Activated T-cell treated with anti-CD3 and anti-CD28 coated beads, Interleukin-2, amount 50 U/mL, for 72 hours (primary cell): ENCODE data around the gene INPP4A. TPM values are rescaled to one million over a fixed set of nuclear protein-coding genes. Genes with fewer than 3 reads are reported as not detected.

Experiments
- ATAC-seq, 2 donors: fragments of 150-1000 bp; cut with Tn5 transposase; replicated peaks in 1 of 2; 2 replicates each; pipeline ENCODE4 v1.10.0; 2021; ENCODE audit warnings: moderate library complexity in 2 of 2, mild to moderate bottlenecking in 1 of 2
- DNase-seq, 2 donors: peaks; one replicate each; pipeline ENCODE4 v3.0.0; 2021 to 2022; ENCODE audit warnings: mixed read lengths in 1 of 2
- H3K27ac Mint-ChIP-seq: one replicate; pipeline ENCODE4 v1.8.0; 2022; ENCODE audit warnings: mild to moderate bottlenecking, moderate library complexity, mixed read lengths
- H3K27me3 Mint-ChIP-seq: one replicate; pipeline ENCODE4 v1.8.0; 2022; ENCODE audit warnings: low read depth, mixed read lengths
- H3K36me3 Mint-ChIP-seq, 2 donors: one replicate each; pipeline ENCODE4 v1.8.0; 2022; ENCODE audit warnings: mixed read lengths in 2 of 2, mild to moderate bottlenecking in 1 of 2; ENCODE audit not compliant: insufficient read depth in 2 of 2
- H3K4me1 Mint-ChIP-seq: one replicate; pipeline ENCODE4 v1.8.0; 2022; ENCODE audit warnings: low read depth, mixed read lengths
- H3K4me3 Mint-ChIP-seq, 2 donors: one replicate each; pipeline ENCODE4 v1.8.0; 2022; ENCODE audit warnings: mild to moderate bottlenecking in 2 of 2, mixed read lengths in 2 of 2, moderate library complexity in 2 of 2
- H3K9me3 Mint-ChIP-seq, 2 donors: one replicate each; pipeline ENCODE4 v1.8.0; 2022; ENCODE audit warnings: mixed read lengths in 2 of 2
- total RNA-seq, 2 donors: library from RNA; stranded (reverse); gene quantifications; one replicate each; pipeline ENCODE4 v1.2.3, GENCODE V29; 2022

Gene INPP4A
- total RNA-seq, 2 donors from 2014 or later, result 51.6 to 55.1 TPM

DNA sequence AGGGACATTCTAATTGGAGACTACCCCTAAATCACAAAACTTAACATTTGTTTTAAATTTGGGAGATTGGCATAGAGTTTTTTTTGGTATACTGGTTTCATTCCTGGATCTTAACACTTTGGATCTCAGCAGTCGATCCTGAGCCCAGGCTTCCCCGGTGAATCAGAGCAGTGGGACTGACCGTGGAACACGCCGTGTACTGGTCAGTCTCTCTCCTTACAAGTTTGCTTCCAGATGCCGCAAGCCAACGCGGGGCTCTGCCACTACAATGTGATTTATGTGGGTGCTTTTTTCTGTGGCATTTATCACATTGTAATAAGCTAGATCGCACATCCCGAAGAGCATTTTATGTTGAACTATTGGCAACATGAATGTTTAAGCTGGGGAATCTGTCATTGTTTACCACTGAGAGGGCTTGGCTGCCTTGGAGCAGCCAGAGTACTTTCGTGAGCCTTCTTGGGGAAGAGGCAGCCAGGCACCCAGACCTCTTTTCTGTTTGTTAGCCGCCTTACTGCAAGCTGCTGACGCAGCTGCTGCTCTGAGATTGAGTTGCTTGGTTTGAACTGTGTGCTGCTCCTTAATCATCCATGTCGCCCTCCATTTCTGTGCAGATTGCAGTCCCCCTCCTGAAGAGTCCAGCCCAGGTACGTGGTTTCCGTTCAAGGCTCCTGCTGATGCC lies 114.3 kb downstream of the INPP4A start:
- no peak for ATAC-seq
- H3K4me3 Mint-ChIP-seq, result no peak overlapping the region
- H3K27me3 Mint-ChIP-seq, result no peaks in the 10 kb centered on the region
- H3K27ac Mint-ChIP-seq, result peak overlapping the region; percentile 74
- peaks cover 2 to 7% of the 10 kb centered on the region in 2 donors for H3K36me3 Mint-ChIP-seq
- H3K9me3 Mint-ChIP-seq, result no peaks in the 10 kb centered on the region
- DNase-seq, result no peak
- peaks cover 31% of the 10 kb centered on the region for H3K4me1 Mint-ChIP-seq

DNA sequence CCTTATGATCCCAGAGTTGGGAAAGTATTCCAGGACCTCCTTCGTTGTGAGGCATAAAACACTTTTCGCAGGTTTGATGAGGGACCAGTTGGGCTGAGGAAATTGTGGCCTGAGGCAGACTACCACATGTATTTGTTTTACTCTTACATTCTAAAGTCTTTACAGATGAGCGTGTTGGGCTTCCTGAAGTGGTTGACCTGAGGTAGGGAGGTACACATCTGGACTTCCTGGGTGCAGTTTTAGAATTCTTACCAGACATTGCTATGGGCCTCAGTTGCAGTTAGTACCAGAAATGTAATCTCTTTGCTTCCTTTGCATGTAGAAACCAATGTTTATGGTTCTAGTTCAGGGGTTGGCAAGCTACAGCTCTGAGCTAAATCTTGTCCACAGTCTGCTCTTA lies 114.9 kb downstream of the INPP4A start:
- Mint-ChIP-seq H3K36me3 (peaks cover 2 to 7% of the 10 kb centered on the region in 2 donors), H3K4me1 (peaks cover 25% of the 10 kb centered on the region), H3K27me3 (no peaks in the 10 kb centered on the region), H3K4me3 (no peak overlapping the region), H3K27ac (peak overlapping the region; percentile 74), H3K9me3 (no peaks in the 10 kb centered on the region)
- ATAC-seq (peak in 1 of 2 donors; percentile 45), DNase-seq (no peak)

DNA sequence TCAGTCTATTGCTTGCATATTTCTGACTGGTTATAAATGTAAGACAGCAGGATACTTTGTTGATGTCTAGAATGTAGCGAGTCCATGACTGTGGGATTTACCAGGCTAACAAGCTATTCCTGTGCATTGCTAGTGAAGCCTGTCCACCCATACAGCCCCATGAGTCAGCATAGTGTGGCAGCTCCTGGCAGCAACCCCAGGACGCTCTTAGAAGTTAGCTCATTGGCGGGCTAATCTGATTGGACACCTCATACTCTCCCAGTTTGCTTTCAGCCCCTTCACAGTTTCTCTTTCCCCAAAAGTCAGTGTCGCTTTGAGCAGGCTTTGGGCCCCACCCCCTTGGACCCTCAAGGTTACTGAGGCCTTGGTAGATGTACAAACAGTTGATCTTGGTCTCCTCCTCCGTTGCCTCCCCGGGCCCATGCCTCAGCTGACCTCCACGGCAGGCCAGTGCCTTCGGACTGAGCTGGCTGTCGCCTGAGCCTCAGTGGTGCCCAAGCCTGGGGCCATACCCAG lies 115.7 kb downstream of the INPP4A start:
- Mint-ChIP-seq H3K27ac (peak overlapping the region; percentile 74), H3K36me3 (peaks cover 2 to 4% of the 10 kb centered on the region in 2 donors), H3K4me3 (no peak overlapping the region), H3K27me3 (no peaks in the 10 kb centered on the region), H3K4me1 (peaks cover 22% of the 10 kb centered on the region), H3K9me3 (no peaks in the 10 kb centered on the region)
- ATAC-seq (no peak), DNase-seq (no peak)

DNA sequence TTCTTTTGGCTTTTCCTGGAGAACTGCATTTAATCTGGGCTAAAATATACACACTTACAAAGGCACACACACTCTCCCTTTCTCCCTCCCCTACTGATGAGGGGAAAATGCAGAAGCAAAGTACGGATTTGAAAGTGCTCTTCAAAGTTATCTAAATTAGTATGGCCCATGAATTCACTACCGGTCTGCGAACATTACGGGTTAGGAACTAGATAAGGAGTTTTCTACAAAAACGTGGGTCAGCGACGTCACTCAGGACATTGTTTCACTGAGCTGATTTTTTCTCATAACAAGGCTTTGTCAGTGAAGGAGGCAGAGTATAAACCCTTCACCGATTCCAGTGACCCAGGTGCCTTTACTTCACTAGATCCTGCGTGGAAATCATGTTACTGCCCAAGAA lies 116.4 kb downstream of the INPP4A start:
- Mint-ChIP-seq H3K36me3 (peaks cover 2 to 3% of the 10 kb centered on the region in 2 donors), H3K4me3 (no peak overlapping the region), H3K27ac (peak overlapping the region; percentile 47), H3K9me3 (no peaks in the 10 kb centered on the region), H3K4me1 (peaks cover 24% of the 10 kb centered on the region), H3K27me3 (no peaks in the 10 kb centered on the region)
- ATAC-seq (no peak), DNase-seq (no peak)

DNA sequence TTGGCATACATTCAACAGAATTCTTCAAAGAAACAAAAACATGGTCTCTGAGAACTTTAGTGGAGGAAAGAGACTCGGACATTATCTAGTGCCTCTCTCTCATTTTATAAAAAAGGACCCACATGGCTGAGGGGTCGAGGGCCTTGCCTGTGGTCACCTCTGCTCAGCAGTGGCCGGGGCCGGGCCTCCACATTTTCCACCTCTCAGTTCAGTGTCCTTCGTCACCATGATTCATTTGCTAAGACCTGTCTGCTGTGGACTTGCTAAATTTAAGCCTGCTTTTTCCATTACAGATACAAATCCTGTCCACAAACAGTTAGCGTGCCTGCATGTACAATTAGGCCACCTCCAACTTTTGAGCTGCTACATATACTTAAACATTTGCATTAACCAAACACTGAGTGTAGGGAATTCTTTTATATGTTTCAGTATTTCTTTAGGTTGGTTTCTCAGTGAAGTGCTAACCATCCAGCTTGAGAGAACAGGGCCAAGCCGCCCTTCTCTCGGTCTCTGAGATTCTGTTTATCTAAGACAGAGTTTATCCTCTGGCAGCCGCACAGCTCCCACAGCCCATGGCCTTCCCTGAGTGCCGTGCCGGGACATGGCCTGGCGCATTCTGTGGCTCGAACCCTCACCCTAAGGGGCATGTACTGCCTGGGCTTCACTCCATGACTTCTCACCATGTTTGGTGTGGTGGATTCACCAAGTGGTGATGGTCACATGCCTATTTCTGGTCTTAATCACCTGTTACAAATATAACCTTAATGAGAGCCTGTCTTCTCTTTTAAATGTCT lies 117.4 kb downstream of the INPP4A start:
- no peak overlapping the region for H3K27ac Mint-ChIP-seq
- no peak for DNase-seq
- H3K9me3 Mint-ChIP-seq, result no peaks in the 10 kb centered on the region
- no peak for ATAC-seq
- peaks cover 3% of the 10 kb centered on the region in 2 donors for H3K36me3 Mint-ChIP-seq
- no peak overlapping the region for H3K4me3 Mint-ChIP-seq
- H3K4me1 Mint-ChIP-seq, result peaks cover 16% of the 10 kb centered on the region
- H3K27me3 Mint-ChIP-seq, result no peaks in the 10 kb centered on the region

DNA sequence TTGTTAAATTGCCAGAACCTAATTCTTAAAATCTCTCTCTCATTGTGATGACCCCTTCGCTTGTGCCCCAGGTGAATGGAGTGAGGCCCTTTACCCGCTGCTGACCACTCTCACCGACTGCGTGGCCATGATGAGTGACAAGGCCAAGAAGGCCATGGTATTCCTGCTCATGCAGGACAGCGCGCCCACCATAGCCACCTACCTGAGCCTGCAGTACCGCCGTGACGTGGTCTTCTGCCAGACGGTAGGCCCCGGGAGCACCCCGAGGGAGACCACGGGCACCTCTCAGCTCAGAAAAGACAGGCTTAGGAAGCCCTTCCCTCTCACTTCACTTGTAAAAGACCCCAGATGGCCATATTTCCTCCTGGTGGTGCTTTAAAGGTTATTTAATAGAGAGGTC lies 118.7 kb downstream of the INPP4A start:
- no peaks in the 10 kb centered on the region for H3K27me3 Mint-ChIP-seq
- H3K27ac Mint-ChIP-seq, result peak overlapping the region; percentile 0
- no peak for ATAC-seq
- H3K4me1 Mint-ChIP-seq, result peaks cover 16% of the 10 kb centered on the region
- DNase-seq, result no peak
- no peaks in the 10 kb centered on the region for H3K9me3 Mint-ChIP-seq
- peaks cover 3 to 6% of the 10 kb centered on the region in 2 donors for H3K36me3 Mint-ChIP-seq
- H3K4me3 Mint-ChIP-seq, result no peak overlapping the region

DNA sequence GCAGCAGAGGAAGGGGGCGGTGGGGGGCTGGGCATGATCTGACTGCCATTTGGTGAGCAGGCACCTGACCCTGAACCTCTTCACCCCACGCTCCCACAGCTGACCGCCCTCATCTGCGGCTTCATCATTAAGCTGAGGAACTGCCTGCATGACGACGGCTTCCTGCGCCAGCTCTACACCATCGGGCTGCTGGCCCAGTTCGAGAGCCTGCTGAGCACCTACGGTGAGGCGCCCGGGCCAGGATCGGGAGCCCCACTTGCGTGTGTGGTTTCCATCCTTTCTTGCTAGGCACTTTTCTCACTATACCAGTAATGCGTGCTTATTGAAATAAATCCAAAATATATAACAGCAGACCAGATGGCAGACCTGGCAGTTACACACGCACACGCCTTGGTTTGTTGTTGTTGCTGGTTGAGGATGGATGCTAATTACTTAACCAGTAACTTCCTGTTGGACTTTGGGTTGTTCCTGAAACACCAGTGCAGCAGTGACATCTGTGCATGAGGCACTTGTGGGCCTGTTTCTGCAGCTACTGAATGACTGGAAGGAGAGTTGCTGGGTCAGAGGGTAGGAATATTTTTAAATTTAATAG lies 120.0 kb downstream of the INPP4A start:
- no peak overlapping the region for H3K27ac Mint-ChIP-seq
- H3K4me1 Mint-ChIP-seq, result peaks cover 5% of the 10 kb centered on the region
- no peaks in the 10 kb centered on the region for H3K9me3 Mint-ChIP-seq
- DNase-seq (no peak), ATAC-seq (no peak)
- H3K36me3 Mint-ChIP-seq, result peaks cover 1 to 5% of the 10 kb centered on the region in 2 donors
- no peak overlapping the region for H3K4me3 Mint-ChIP-seq
- no peaks in the 10 kb centered on the region for H3K27me3 Mint-ChIP-seq

DNA sequence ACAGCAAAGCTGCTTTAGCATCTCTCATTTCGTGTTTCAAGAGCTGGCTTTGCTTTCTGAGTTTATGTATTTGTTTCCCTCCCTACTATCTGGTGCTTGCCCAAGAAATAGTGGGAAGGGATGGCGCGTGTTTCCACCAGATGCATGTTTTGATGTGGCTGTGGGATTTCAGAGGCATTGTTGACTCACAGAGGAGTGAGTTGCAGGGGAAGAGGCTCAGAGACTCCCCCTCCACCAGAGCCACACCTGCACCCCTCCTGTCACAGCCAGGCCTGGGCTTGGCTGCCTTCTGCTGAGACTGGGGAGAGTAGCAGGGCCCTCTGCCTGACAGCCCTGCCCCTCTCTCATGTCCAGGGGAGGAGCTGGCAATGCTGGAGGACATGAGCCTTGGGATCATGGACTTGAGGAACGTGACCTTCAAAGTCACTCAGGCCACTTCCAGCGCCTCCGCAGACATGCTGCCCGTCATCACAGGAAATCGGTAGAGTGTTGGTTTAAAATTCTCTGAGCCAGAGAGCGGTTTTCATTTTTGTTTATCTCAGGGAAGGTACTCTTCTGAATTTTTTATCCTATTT lies 120.7 kb downstream of the INPP4A start:
- Mint-ChIP-seq H3K4me3 (no peak overlapping the region), H3K27me3 (no peaks in the 10 kb centered on the region), H3K9me3 (no peaks in the 10 kb centered on the region), H3K4me1 (peaks cover 5% of the 10 kb centered on the region), H3K27ac (no peak overlapping the region), H3K36me3 (peaks cover 3 to 7% of the 10 kb centered on the region in 2 donors)
- DNase-seq (no peak), ATAC-seq (no peak)

DNA sequence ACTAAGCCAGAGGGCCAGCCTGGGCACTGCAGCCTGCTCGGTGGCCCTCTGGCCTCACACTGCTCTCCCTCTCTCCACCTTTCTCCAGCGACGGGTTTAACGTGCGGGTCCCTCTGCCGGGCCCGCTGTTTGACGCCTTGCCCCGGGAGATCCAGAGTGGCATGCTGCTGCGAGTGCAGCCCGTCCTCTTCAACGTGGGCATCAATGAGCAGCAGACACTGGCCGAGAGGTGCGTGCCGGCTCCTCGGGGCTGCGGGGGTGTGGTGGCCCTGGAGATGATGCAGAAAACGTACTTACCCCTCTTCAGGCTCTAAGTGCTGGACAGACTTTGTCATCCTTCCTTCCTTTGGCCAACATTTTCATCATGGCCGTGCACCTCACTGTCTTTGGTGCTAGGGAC lies 121.3 kb downstream of the INPP4A start:
- ATAC-seq (no peak), DNase-seq (no peak)
- Mint-ChIP-seq H3K4me3 (no peak overlapping the region), H3K4me1 (peaks cover 5% of the 10 kb centered on the region), H3K36me3 (peaks cover 3 to 7% of the 10 kb centered on the region in 2 donors), H3K27ac (no peak overlapping the region), H3K27me3 (no peaks in the 10 kb centered on the region), H3K9me3 (no peaks in the 10 kb centered on the region)

DNA sequence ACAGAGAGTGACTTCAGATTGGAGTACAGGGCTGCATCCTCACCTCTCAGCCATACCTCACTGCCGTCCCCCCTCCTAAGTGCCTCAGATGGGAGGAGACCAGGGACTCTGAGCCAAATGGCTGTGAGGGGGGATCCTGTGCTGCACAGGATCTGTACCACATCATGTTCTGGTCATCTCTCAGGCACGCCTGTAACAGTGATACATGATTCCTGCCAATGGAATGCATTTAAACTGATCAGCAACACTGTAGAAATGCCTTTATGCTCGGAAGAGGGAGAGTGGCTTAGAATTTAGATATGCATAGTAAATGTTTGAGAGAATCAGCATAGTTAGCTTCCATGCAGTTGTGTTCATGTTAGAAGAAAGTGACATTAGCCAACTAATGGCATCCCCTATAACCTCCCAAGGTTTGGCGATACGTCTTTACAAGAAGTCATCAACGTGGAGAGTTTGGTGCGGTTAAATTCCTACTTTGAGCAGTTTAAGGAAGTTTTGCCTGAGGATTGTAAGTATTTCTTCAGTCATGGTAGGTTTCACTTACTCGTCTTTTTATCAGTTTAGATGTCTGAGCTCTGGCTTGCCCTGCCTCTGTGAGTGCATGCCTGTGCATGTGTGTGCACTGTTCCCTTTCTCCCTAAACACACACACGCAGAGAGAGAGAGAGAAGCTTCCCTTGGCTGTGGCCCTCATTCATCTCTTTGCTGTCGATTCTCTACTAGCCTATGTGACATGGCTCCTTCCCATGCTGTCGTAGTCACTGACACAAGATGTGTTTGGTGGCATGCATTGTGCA lies 123.7 kb downstream of the INPP4A start:
- Mint-ChIP-seq H3K36me3 (peaks cover 3 to 6% of the 10 kb centered on the region in 2 donors), H3K4me1 (peaks cover 5% of the 10 kb centered on the region), H3K4me3 (no peak overlapping the region), H3K9me3 (no peaks in the 10 kb centered on the region), H3K27me3 (no peaks in the 10 kb centered on the region), H3K27ac (no peak overlapping the region)
- ATAC-seq, result no peak
- DNase-seq, result no peak

DNA sequence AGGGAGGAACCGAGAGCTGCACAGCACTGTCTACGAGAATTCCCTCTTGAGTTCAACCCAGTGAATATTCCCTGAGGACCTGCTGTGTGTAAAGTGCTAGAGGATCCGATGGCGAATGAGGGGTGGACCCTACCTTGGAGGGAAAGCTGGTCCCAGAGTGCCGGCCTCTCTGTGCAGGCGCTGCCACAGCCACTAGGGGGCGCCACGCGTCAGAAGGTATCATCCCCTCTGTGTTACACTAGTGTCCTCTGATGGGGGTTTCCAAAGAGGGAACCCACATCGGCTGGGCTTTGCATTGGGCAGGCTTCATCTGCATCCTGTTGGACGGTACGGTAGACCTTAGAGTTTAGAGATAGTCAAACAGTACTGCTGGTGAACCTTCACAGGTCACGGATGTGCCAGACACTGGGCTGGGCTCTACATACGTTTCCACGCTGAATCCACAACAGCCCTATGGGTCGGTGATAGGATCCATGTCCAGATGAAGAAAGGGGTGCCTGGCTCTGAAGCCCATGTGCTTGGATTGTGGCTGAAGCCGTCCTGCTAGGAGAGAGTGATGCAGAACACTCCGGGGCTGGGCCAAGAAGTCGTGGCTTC lies 124.6 kb downstream of the INPP4A start:
- no peak overlapping the region for H3K4me3 Mint-ChIP-seq
- peaks cover 5% of the 10 kb centered on the region for H3K4me1 Mint-ChIP-seq
- peak overlapping the region; percentile 63 for H3K27ac Mint-ChIP-seq
- H3K36me3 Mint-ChIP-seq, result peaks cover 3 to 6% of the 10 kb centered on the region in 2 donors
- no peaks in the 10 kb centered on the region for H3K9me3 Mint-ChIP-seq
- ATAC-seq (peak; percentile 78), DNase-seq (peak; percentile 70 to 80)
- no peaks in the 10 kb centered on the region for H3K27me3 Mint-ChIP-seq

DNA sequence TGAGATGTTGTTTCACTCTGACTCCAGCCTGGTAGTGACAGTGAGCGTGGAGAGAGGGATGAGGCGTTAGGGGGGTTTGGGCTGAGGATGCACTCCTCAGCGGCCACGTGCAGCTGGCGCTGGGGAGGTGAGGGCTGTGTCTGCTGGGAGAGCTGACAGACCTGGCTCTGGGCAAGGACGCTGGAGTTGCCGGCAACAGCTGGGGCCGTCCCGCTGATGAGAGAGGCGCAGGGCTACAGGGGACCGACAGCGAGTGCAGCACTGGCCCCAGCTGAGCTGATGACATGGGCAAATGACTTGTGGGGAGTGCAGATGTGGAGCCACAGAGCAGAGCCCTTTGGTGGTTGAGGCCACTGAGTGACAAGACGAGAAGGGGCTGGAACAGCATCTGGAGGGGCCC lies 125.3 kb downstream of the INPP4A start:
- Mint-ChIP-seq H3K4me1 (peaks cover 5% of the 10 kb centered on the region), H3K27me3 (no peaks in the 10 kb centered on the region), H3K36me3 (peaks cover 3 to 6% of the 10 kb centered on the region in 2 donors), H3K4me3 (no peak overlapping the region), H3K27ac (peak overlapping the region; percentile 63), H3K9me3 (no peaks in the 10 kb centered on the region)
- DNase-seq (no peak), ATAC-seq (no peak)
